GM18858 (cell line): ENCODE data around the gene STARD3.
"Not testable (repeated sequence)": the region's sequence is repeated elsewhere in the genome, so short reads cannot be mapped to it uniquely, and the experiment has no call there.

ENCODE experiments used
- ATAC-seq: cut with Tn5 transposase; IDR thresholded peaks from one replicate; pipeline ENCODE4 v1.9.1; 2021; ENCODE audit not compliant: unreplicated experiment

STARD3 gene

DNA sequence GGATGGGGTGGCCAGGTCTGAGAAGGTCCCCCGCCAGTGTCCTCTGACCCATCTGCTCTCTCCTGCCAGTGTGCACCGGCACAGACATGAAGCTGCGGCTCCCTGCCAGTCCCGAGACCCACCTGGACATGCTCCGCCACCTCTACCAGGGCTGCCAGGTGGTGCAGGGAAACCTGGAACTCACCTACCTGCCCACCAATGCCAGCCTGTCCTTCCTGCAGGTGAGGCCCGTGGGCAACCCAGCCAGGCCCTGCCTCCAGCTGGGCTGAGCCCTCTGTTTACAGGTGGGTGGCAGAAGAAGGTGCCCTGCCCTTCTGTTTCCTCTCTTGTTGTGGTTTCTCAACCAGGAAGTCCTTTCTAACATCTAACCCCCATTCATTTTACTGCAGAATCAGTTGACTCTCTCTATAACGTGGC, 70.0 kb downstream of the STARD3 start:
- ATAC-seq, result no peak

- ATAC-seq, result no peak
Measured at GRCh38 chr17:39709319-39709997, 72.5 kb downstream of the STARD3 start.

- ATAC-seq, result no peak
Measured at GRCh38 chr17:39709998-39710964, 73.3 kb downstream of the STARD3 start.

DNA sequence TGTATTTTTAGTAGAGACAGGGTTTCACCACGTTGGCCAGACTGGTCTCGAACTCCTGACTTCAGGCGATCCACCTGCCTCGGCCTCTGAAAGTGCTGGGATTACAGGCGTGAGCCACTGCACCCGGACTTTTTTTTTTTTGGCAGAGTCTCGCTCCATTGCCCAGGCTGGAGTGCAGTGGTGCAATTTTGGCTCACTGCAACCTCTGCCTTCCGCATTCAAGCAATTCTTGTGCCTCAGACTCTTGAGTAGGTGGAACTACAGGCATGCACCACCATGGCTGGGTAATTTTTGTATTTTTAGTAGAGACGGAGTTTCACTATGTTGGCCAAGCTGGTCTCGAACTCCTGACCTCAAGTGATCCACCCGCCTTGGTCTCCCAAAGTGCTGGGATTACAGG, 74.1 kb downstream of the STARD3 start:
- ATAC-seq, result not testable (repeated sequence)

- ATAC-seq, result no peak
Measured at GRCh38 chr17:39711851-39712250, 74.9 kb downstream of the STARD3 start.
